Mucosa of descending colon (tissue), 3 donors: Measurements from ENCODE around the gene ADAM19. TPM values are rescaled to one million over a fixed set of nuclear protein-coding genes. Genes with fewer than 3 reads are reported as not detected.

Source experiments
- ATAC-seq: fragments of 200-7000 bp; cut with Tn5 transposase; one replicate; pipeline ENCODE4 v1.9.1; 2020; ENCODE audit warnings: mild to moderate bottlenecking, moderate library complexity
- DNase-seq, 3 donors: peaks; one replicate each; pipeline ENCODE4 v3.0.0-alpha.2; 2020
- H3K36me3 ChIP-seq: fragments of 200-600 bp; one replicate; pipeline ENCODE4 v1.8.0; 2021; ENCODE audit warnings: low read depth, mild to moderate bottlenecking
- H3K4me1 ChIP-seq: fragments of 200-600 bp; one replicate; pipeline ENCODE4 v1.8.0; 2021; ENCODE audit warnings: low read depth, mild to moderate bottlenecking
- H3K4me3 ChIP-seq: fragments of 200-600 bp; one replicate; pipeline ENCODE4 v1.8.0; 2021; ENCODE audit warnings: mild to moderate bottlenecking
- H3K9me3 ChIP-seq: fragments of 200-600 bp; one replicate; pipeline ENCODE4 v1.8.0; 2021; ENCODE audit warnings: mild to moderate bottlenecking
- CTCF ChIP-seq: fragments of 200-600 bp; IDR thresholded peaks from one replicate; pipeline ENCODE4 v1.8.0; 2022; ENCODE audit warnings: antibody characterized with exemption, mild to moderate bottlenecking
- intact Hi-C, 2 donors: fragments of 100-400 bp; cut with DNase I in 1 of 2; cut with micrococcal nuclease in 1 of 2; formaldehyde crosslinking; loops; one replicate each; pipeline versions ENCODE4 v1.11.0 to v1.11.1; 2022; cut with DNase I, micrococcal nuclease
- total RNA-seq, 3 donors: library from RNA; stranded (reverse); fragmentation: NEBNext Ultra II Directional in 2 of 3; extraction: Animal tissue kit (Norgen Biotek cat#: 25700) in 2 of 3; gene quantifications; one replicate each; pipeline versions ENCODE4 v1.2.1 to v1.2.4, GENCODE V29; 2021 to 2023
- donor health status: DM: no; HTN: no; CAD: no; lungs with moderate emphysema.
- donor health status: DM: no; HTN: no; CAD: no.
- donor health status: DM: no; HTN: yes; CAD: no.

The ADAM19 gene
- total RNA-seq, 3 donors from 2014 or later = 6.4 to 32.6 (median 8.9) TPM

GRCh38 chr5:157446412-157446935, 129.1 kb downstream of the ADAM19 start:
- no peak overlapping the region for H3K4me3 ChIP-seq
- no peaks in the 10 kb centered on the region for H3K9me3 ChIP-seq
- H3K4me1 ChIP-seq = no peaks in the 10 kb centered on the region
- TF ChIP-seq CTCF = no peak
- intact Hi-C loops = no loop called here
- DNase-seq (no peak), ATAC-seq (no peak)
- no peaks in the 10 kb centered on the region for H3K36me3 ChIP-seq

GRCh38 chr5:157445745-157446411, 129.7 kb downstream of the ADAM19 start:
- Histone ChIP-seq H3K4me3 (no peak overlapping the region), H3K36me3 (no peaks in the 10 kb centered on the region), H3K4me1 (no peaks in the 10 kb centered on the region), H3K9me3 (no peaks in the 10 kb centered on the region)
- ATAC-seq (no peak), DNase-seq (no peak)
- TF ChIP-seq CTCF = no peak
- intact Hi-C loops = no loop called here

DNA sequence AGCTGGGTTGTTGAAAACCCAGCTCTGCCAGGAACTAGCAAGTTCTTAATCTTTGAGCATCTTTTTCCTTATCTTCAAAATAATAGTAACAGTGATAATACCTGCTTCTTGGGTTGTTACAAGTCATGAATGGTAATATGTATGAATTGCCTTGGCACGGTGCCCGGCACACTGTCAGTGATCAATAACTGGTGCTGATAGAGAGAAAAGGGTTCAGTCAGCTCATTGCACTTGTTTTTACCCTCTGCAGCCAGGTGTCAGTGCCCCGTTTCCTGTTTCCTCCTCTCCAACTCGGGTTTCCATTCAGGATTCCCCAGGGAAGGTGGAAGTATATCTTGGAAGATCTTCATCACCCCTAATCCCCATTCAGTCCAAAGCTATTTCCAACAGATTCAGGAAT, 131.4 kb downstream of the ADAM19 start:
- DNase-seq = no peak
- intact Hi-C loops = no loop called here

DNA sequence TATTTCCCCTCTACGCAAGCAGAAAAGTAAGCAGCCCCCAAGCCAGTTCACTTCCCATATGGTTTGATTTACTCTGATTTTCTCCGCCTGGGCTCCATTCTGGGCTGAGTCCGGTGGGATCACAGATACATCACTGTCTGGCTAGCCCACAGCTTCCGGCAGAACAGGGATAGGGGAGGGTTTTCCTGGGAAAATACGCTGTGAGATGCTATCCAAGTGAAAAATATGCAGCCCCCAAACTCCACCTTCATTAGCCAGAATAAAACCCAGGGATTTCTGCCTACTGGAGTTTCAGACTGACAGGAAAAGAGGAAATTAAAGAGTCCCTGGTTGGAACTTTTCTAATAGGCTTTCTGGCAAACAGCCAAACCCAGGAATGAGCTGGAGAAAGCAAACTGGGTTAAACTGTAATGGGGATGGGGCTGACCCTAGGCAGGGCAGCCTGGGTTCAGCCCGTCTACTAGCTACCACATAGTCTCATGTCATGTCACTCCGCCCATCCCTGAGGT, 132.5 kb downstream of the ADAM19 start:
- no peak for DNase-seq
- no peak overlapping the region for H3K4me3 ChIP-seq
- no peaks in the 10 kb centered on the region for H3K9me3 ChIP-seq
- no peaks in the 10 kb centered on the region for H3K36me3 ChIP-seq
- ATAC-seq = no peak
- intact Hi-C loops = no loop called here
- no peak for TF ChIP-seq CTCF
- no peaks in the 10 kb centered on the region for H3K4me1 ChIP-seq

More for the DNA sequence above, 131.4 kb downstream of the ADAM19 start:
- H3K4me3 ChIP-seq = no peak overlapping the region
- no peaks in the 10 kb centered on the region for H3K36me3 ChIP-seq
- H3K9me3 ChIP-seq = no peaks in the 10 kb centered on the region
- ATAC-seq = no peak
- TF ChIP-seq CTCF = no peak
- no peaks in the 10 kb centered on the region for H3K4me1 ChIP-seq

GRCh38 chr5:157434096-157434495, 141.5 kb downstream of the ADAM19 start:
- intact Hi-C loops = loop anchor here in 1 of 2 donors (5.0 to 10.0 kb wide), 2 partner anchors 38 to 281 kb away; no protein-coding TSS in a partner anchor
- no peak overlapping the region for H3K4me3 ChIP-seq
- H3K36me3 ChIP-seq = no peaks in the 10 kb centered on the region
- no peak for DNase-seq
- H3K4me1 ChIP-seq = no peaks in the 10 kb centered on the region
- no peak for TF ChIP-seq CTCF
- ATAC-seq = no peak
- peaks cover 3% of the 10 kb centered on the region for H3K9me3 ChIP-seq
